HepG2 (cell line): ENCODE data around the gene DCC. TPM values are rescaled to one million over a fixed set of nuclear protein-coding genes. Genes with fewer than 3 reads are reported as not detected.
"Not testable (repeated sequence)": the region's sequence is repeated elsewhere in the genome, so short reads cannot be mapped to it uniquely, and the experiment has no call there.

Experiments used
- ATAC-seq: fragments of 200-7000 bp; cut with Tn5 transposase; 3 replicates; pipeline ENCODE4 v1.9.1; 2020; ENCODE audit warnings: mild to moderate bottlenecking, moderate library complexity
- BruUV-seq: library from RNA; stranded (reverse); fragments of 400-500 nt; replicated peaks from 2 replicates; lab custom pipeline; 2021; lab: Mats Ljungman, UMichigan
- CTCF ChIA-PET: fragments of 300-600 bp; formaldehyde crosslinking; extraction: SDS; loops from one replicate; lab custom pipeline; 2021; ENCODE audit warnings: low total read pairs, inconsistent platforms, low intra/inter-chr PET ratio; lab: Yijun Ruan, JAX
- POLR2A ChIA-PET: fragments of 350-600 bp; sonication (Branson Sonifier 250); formaldehyde crosslinking; loops from one replicate; lab custom pipeline; 2020; ENCODE audit warnings: antibody characterized with exemption, inconsistent platforms; lab: Yijun Ruan, JAX
- DNase-seq: peaks from one replicate; pipeline ENCODE4 v3.0.0-alpha.2; 2015; ENCODE audit warnings: low spot score
- FAIRE-seq: peaks from 3 replicates; lab custom pipeline; 2011; peaks lifted over from hg19 to GRCh38; lab: Jason Lieb, UNC
- H2AFZ ChIP-seq: one replicate; pipeline ENCODE4 v1.6.1; 2011; ENCODE audit warnings: low read length, inconsistent platforms
- H3K27ac ChIP-seq: fragments of 300-600 bp; 3 replicates; pipeline ENCODE4 v1.8.0; 2011; ENCODE audit warnings: mixed run types, mild to moderate bottlenecking, mixed read lengths, low read length, inconsistent platforms; ENCODE audit not compliant: insufficient read depth; ENCODE audit errors: extremely low read length
- H3K27me3 ChIP-seq, 2 experiments: fragments of 200-600 bp in 1 of 2; 2 replicates in 1 of 2; 3 replicates in 1 of 2; pipeline versions ENCODE4 v1.6.0 to v1.8.0; 2011; ENCODE audit warnings: low read length in 2 of 2, mild to moderate bottlenecking in 2 of 2, moderate library complexity in 2 of 2, inconsistent platforms in 1 of 2; ENCODE audit not compliant: insufficient read depth in 2 of 2, control insufficient read depth in 1 of 2
- H3K36me3 ChIP-seq, 2 experiments: fragments of 200-600 bp in 1 of 2; replicated peaks in 1 of 2; 2 replicates in 1 of 2; 3 replicates in 1 of 2; pipeline versions ENCODE4 v1.5.1 to v1.8.0; 2011; ENCODE audit warnings: low read length in 2 of 2, inconsistent platforms in 1 of 2; ENCODE audit not compliant: insufficient read depth in 2 of 2, control insufficient read depth in 1 of 2
- H3K4me1 ChIP-seq: 2 replicates; pipeline ENCODE4 v1.5.1; 2012; ENCODE audit warnings: low read length, inconsistent platforms; ENCODE audit not compliant: insufficient read depth
- H3K4me2 ChIP-seq: 2 replicates; pipeline ENCODE4 v1.6.0; 2011; ENCODE audit warnings: low read depth, low read length, inconsistent platforms
- H3K4me3 ChIP-seq, 3 experiments: fragments of 200-600 bp in 1 of 3; sonication (generic), shearing (Covaris generic) in 1 of 3; replicated peaks in 1 of 3; 2 replicates each; pipeline ENCODE4 v1.5.1; 2011 to 2016; ENCODE audit warnings: low read length in 3 of 3, inconsistent platforms in 2 of 3, low read depth in 2 of 3, mild to moderate bottlenecking in 2 of 3, control low read depth in 1 of 3, mixed read lengths in 1 of 3; ENCODE audit not compliant: insufficient read depth in 1 of 3
- H3K79me2 ChIP-seq: one replicate; pipeline ENCODE4 v1.6.1; 2011; ENCODE audit warnings: low read length, inconsistent platforms; ENCODE audit not compliant: insufficient read depth
- H3K9ac ChIP-seq: 2 replicates; pipeline ENCODE4 v1.6.0; 2011; ENCODE audit warnings: mild to moderate bottlenecking, low read depth, low read length, inconsistent platforms; ENCODE audit not compliant: insufficient read depth
- H3K9me3 ChIP-seq: 2 replicates; pipeline ENCODE4 v1.5.1; 2012; ENCODE audit warnings: mild to moderate bottlenecking, low read length
- H4K20me1 ChIP-seq: 2 replicates; pipeline ENCODE4 v1.6.0; 2011; ENCODE audit warnings: inconsistent platforms, mild to moderate bottlenecking, low read length, moderate library complexity; ENCODE audit not compliant: insufficient read depth
- CENPX ChIP-seq: sonication (generic); formaldehyde crosslinking; IDR thresholded peaks from 2 replicates; pipeline ENCODE4 v1.9.0; 2021; ENCODE audit warnings: mild to moderate bottlenecking, missing genetic modification reagents, moderate library complexity
- DR1 ChIP-seq: sonication (generic); formaldehyde crosslinking; IDR thresholded peaks from 2 replicates; pipeline ENCODE4 v1.8.0; 2021; ENCODE audit warnings: mild to moderate bottlenecking, missing genetic modification reagents, inconsistent platforms
- KDM2A ChIP-seq: sonication (generic); formaldehyde crosslinking; IDR thresholded peaks from 2 replicates; pipeline ENCODE4 v1.4.0; 2020; ENCODE audit warnings: low read depth, missing genetic modification reagents, borderline replicate concordance
- PHF5A ChIP-seq: IDR thresholded peaks from one replicate; pipeline ENCODE4 v1.6.1; 2018; ENCODE audit warnings: low read depth, missing genetic modification reagents; ENCODE audit not compliant: unreplicated experiment
- POLR2A ChIP-seq, 2 experiments: IDR thresholded peaks; 2 replicates each; pipeline ENCODE4 v1.6.1; 2011; ENCODE audit warnings: low read depth in 2 of 2, low read length in 2 of 2, mild to moderate bottlenecking in 1 of 2, moderate library complexity in 1 of 2; ENCODE audit not compliant: insufficient read depth in 1 of 2
- SAP130 ChIP-seq: IDR thresholded peaks from 2 replicates; pipeline ENCODE4 v1.6.1; 2016; ENCODE audit warnings: low read depth
- TBL1XR1 ChIP-seq: fragments of 150-350 bp; IDR thresholded peaks from 2 replicates; pipeline ENCODE4 v1.6.1; 2014; ENCODE audit warnings: borderline replicate concordance, low read length; ENCODE audit not compliant: partially characterized antibody
- ZMYM3 ChIP-seq: sonication (generic); formaldehyde crosslinking; IDR thresholded peaks from 2 replicates; pipeline ENCODE4 v1.5.1; 2020; ENCODE audit warnings: mild to moderate bottlenecking, missing genetic modification reagents
- ZNF34 ChIP-seq: sonication (generic); formaldehyde crosslinking; IDR thresholded peaks from 2 replicates; pipeline ENCODE4 v1.4.0; 2020; ENCODE audit warnings: mild to moderate bottlenecking, missing genetic modification reagents, borderline replicate concordance
- ZNF383 ChIP-seq: sonication (generic); formaldehyde crosslinking; IDR thresholded peaks from 2 replicates; pipeline ENCODE4 v1.4.0; 2020; ENCODE audit warnings: missing genetic modification reagents, mild to moderate bottlenecking, borderline replicate concordance
- ZSCAN21 ChIP-seq: sonication (generic); formaldehyde crosslinking; IDR thresholded peaks from 2 replicates; pipeline ENCODE4 v1.8.0; 2022; ENCODE audit warnings: mild to moderate bottlenecking, missing genetic modification reagents, moderate library complexity, borderline replicate concordance
- WGBS: methylation state at CpG from one replicate; pipeline ENCODE4 v1.1.6; 2017; ENCODE audit warnings: low lambda C conversion rate; 5-methylcytosine and 5-hydroxymethylcytosine counted together
- in situ Hi-C: cut with HindIII; loops from 2 replicates; pipeline ENCODE4 v1.10.0; 2017; ENCODE audit warnings: low pct_unique_long_range_greater_than_20kb; ENCODE audit not compliant: extremely low pct_ligation_motif_present
- intact Hi-C: fragments of 100-400 bp; cut with micrococcal nuclease; formaldehyde crosslinking; loops from one replicate; pipeline ENCODE4 v1.10.0; 2022; ENCODE audit not compliant: unreplicated experiment
- polyA plus RNA-seq, 8 experiments: library from polyadenylated mRNA; depleted of rRNA in 3 of 8; stranded (reverse) in 7 of 8; unstranded in 1 of 8; fragments of >200 nt; fragmentation: Illumina TruSeq in 4 of 8; extraction: Trizol in 4 of 8; gene quantifications; 2 replicates each; pipeline versions ENCODE4 v1.2.1 to v1.2.3, GENCODE V29; 2011 to 2016; ENCODE audit warnings: low read depth in 4 of 8, missing spikeins in 1 of 8, mixed read lengths in 1 of 8; ENCODE audit not compliant: insufficient read depth in 1 of 8
- total RNA-seq, 5 experiments: library from RNA; depleted of rRNA; stranded (reverse); fragments of >200 nt; fragmentation: Illumina TruSeq; extraction: Trizol; gene quantifications; 2 replicates each; pipeline ENCODE4 v1.2.3, GENCODE V29; 2016; ENCODE audit warnings: low read depth in 1 of 5
- TF ChIP-seq, protein P1 (sequence below): sonication (generic); formaldehyde crosslinking; IDR thresholded peaks from 2 replicates; pipeline ENCODE4 v1.8.0; 2022; ENCODE audit warnings: mild to moderate bottlenecking, missing genetic modification reagents, moderate library complexity
- TF ChIP-seq, protein P2 (sequence below): sonication (generic); formaldehyde crosslinking; IDR thresholded peaks from 2 replicates; pipeline ENCODE4 v1.8.0; 2022; ENCODE audit warnings: mild to moderate bottlenecking, missing genetic modification reagents, moderate library complexity
- TF ChIP-seq, protein P3 (sequence below): sonication (generic); formaldehyde crosslinking; IDR thresholded peaks from 2 replicates; pipeline ENCODE4 v1.4.0; 2020; ENCODE audit warnings: mild to moderate bottlenecking, missing genetic modification reagents
- TF ChIP-seq, protein P4 (sequence below): sonication (generic); formaldehyde crosslinking; IDR thresholded peaks from 2 replicates; pipeline ENCODE4 v1.4.0; 2020; ENCODE audit warnings: missing genetic modification reagents

The DCC gene
- total and polyA plus RNA-seq, 2 of the 13 experiments (the other 11 are each of a cell fraction or from before 2014, with no cell fraction given): not detected

DNA sequence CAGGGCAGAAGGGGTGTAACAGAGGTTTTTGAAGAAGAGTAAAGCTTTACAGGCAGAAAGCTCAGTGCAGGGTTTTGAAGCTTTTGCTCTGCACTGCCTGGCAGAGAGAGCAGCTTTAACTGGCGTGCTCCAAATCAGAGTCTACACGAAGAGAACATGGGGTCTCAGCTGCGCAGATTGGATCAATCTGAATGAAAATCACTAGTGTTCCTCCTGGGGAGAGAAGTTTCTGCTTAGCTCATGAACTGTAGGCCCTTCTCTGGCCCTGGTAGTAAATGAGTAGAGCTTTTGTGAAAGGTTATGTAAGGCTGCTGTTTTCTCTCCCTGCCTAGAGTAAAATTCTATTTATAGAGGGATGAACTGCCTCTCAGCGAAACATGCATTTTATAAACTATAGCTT, 13.6 kb downstream of the DCC start (continued):
- TF ChIP-seq, protein P1, sequence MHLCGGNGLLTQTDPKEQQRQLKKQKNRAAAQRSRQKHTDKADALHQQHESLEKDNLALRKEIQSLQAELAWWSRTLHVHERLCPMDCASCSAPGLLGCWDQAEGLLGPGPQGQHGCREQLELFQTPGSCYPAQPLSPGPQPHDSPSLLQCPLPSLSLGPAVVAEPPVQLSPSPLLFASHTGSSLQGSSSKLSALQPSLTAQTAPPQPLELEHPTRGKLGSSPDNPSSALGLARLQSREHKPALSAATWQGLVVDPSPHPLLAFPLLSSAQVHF: no peak
- TF ChIP-seq PHF5A (no peak), POLR2A (IDR thresholded peaks at IDR 0.05; ENCODE audit: insufficient read depth in 1 of 2, low read depth in 2 of 2, low read length in 2 of 2) (no peak), ZNF34 (CRISPR knock-in tag) (no peak), SAP130 (CRISPR knock-in tag) (no peak), ZNF383 (CRISPR knock-in tag) (no peak)
- TF ChIP-seq, protein P2, sequence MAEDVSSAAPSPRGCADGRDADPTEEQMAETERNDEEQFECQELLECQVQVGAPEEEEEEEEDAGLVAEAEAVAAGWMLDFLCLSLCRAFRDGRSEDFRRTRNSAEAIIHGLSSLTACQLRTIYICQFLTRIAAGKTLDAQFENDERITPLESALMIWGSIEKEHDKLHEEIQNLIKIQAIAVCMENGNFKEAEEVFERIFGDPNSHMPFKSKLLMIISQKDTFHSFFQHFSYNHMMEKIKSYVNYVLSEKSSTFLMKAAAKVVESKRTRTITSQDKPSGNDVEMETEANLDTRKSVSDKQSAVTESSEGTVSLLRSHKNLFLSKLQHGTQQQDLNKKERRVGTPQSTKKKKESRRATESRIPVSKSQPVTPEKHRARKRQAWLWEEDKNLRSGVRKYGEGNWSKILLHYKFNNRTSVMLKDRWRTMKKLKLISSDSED (CRISPR knock-in tag): no peak
- TF ChIP-seq, all 625 proteins: peak for 0

DNA sequence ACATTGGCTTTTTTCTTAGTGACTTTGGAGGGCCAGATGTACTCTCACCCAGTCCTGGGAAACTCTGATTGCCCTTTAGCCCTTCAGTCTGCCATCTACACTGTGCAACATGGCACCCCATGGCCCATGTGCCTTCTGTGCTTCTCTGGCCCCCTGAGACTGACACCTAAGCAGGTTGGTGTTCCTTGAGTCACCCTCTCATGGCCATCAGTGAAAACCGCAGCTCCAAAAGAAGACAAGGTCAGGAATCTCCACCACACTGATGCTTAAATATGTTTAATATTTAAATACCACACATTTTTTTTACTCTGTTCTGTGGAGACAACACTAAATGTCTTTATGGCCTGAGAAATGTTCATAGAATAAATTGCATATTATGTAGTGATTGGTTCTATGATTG, 23.9 kb downstream of the DCC start:
- no peak for TF ChIP-seq DR1 (CRISPR knock-in tag)
- TF ChIP-seq ZMYM3: no peak
- no peak for TF ChIP-seq KDM2A (CRISPR knock-in tag)
- no peak for TF ChIP-seq CENPX (CRISPR knock-in tag)
- TF ChIP-seq TBL1XR1: no peak
- no peak for TF ChIP-seq ZSCAN21
- TF ChIP-seq, protein P3, sequence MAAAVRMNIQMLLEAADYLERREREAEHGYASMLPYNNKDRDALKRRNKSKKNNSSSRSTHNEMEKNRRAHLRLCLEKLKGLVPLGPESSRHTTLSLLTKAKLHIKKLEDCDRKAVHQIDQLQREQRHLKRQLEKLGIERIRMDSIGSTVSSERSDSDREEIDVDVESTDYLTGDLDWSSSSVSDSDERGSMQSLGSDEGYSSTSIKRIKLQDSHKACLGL (CRISPR knock-in tag): no peak
- TF ChIP-seq, protein P4, sequence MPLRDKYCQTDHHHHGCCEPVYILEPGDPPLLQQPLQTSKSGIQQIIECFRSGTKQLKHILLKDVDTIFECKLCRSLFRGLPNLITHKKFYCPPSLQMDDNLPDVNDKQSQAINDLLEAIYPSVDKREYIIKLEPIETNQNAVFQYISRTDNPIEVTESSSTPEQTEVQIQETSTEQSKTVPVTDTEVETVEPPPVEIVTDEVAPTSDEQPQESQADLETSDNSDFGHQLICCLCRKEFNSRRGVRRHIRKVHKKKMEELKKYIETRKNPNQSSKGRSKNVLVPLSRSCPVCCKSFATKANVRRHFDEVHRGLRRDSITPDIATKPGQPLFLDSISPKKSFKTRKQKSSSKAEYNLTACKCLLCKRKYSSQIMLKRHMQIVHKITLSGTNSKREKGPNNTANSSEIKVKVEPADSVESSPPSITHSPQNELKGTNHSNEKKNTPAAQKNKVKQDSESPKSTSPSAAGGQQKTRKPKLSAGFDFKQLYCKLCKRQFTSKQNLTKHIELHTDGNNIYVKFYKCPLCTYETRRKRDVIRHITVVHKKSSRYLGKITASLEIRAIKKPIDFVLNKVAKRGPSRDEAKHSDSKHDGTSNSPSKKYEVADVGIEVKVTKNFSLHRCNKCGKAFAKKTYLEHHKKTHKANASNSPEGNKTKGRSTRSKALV: no peak
- TF ChIP-seq, all 625 proteins: peak for 0
- no peak for FAIRE-seq
- H3K4me2 ChIP-seq: no peak overlapping the region
- H3K36me3 ChIP-seq: no peaks in the 10 kb centered on the region
- ChIA-PET POLR2A (no interaction called here), CTCF (no interaction called here)
- no peak for ATAC-seq
- H3K4me1 ChIP-seq: no peaks in the 10 kb centered on the region
- H4K20me1 ChIP-seq: no peaks in the 10 kb centered on the region
- no peak overlapping the region for H3K27ac ChIP-seq
- 0 out of 2 replicates have a peak, but pooled peaks cover 5% of the 10 kb centered on the region for H3K9me3 ChIP-seq
- in situ Hi-C loops (no loop called here), intact Hi-C loops (no loop called here)
- DNase-seq: no peak
- no peak overlapping the region for H2AFZ ChIP-seq
- no peak overlapping the region for H3K9ac ChIP-seq
- no peaks in the 10 kb centered on the region for H3K27me3 ChIP-seq
- H3K79me2 ChIP-seq: no peaks in the 10 kb centered on the region
- BruUV-seq: no TSS peak
- no peak overlapping the region for H3K4me3 ChIP-seq
- 0% methylated on average over 1 of the region's 1 CpG for WGBS

DNA sequence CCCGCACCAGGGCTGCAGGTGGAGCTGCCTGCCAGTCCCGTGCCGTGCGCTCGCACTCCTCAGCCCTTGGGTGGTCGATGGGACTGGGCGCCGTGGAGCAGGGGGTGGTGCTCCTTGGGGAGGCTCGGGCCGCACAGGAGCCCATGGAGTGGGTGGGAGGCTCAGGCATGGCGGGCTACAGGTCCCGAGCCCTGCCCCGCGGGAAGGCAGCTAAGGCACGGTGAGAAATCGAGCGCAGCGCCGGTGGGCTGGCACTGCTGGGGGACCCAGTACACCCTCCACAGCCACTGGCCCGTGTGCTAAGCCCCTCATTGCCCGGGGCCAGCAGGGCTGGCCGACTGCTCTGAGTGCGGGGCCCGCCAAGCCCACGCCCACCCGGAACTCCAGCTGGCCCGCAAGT, 26.9 kb downstream of the DCC start:
- in situ Hi-C loops, H3K27me3 ChIP-seq, H3K27ac ChIP-seq, H3K4me1 ChIP-seq, H3K79me2 ChIP-seq, DNase-seq, H3K36me3 ChIP-seq, FAIRE-seq, H4K20me1 ChIP-seq, H3K9ac ChIP-seq, H3K4me3 ChIP-seq, H3K9me3 ChIP-seq, BruUV-seq, H3K4me2 ChIP-seq, H2AFZ ChIP-seq, POLR2A ChIA-PET, CTCF ChIA-PET, ATAC-seq, intact Hi-C loops: not testable (repeated sequence)
- 61% methylated on average over 10 of the region's 27 CpGs for WGBS
